MCF 10A (cell line): ENCODE results near the gene GPS1. TPM values are rescaled to one million over a fixed set of nuclear protein-coding genes. Genes with fewer than 3 reads are reported as not detected.

ENCODE experiments used
- BruUV-seq: library from RNA; stranded (reverse); fragments of 400-500 nt; replicated peaks from 2 replicates; lab custom pipeline; 2021; lab: Mats Ljungman, UMichigan
- CTCF ChIA-PET: fragments of 300-600 bp; sonication (Branson Sonifier 250); formaldehyde crosslinking; extraction: SDS; loops from one replicate; lab custom pipeline; 2021; ENCODE audit warnings: antibody characterized with exemption, inconsistent platforms; lab: Yijun Ruan, JAX
- POLR2A ChIA-PET: fragments of 300-600, 350-650 bp; sonication (Branson Sonifier 250); formaldehyde crosslinking; extraction: SDS; loops from one replicate; lab custom pipeline; 2020; ENCODE audit warnings: antibody characterized with exemption, inconsistent platforms; lab: Yijun Ruan, JAX
- DNase-seq: peaks from one replicate; pipeline ENCODE4 v3.0.0-alpha.2; 2018; ENCODE audit not compliant: unreplicated experiment
- H3K27ac Mint-ChIP-seq: one replicate; pipeline ENCODE4 v1.8.0; 2022; ENCODE audit warnings: mild to moderate bottlenecking, low read depth, mixed read lengths; ENCODE audit not compliant: unreplicated experiment
- H3K27me3 Mint-ChIP-seq: one replicate; pipeline ENCODE4 v1.8.0; 2022; ENCODE audit warnings: mixed read lengths; ENCODE audit not compliant: insufficient read depth, unreplicated experiment
- H3K36me3 Mint-ChIP-seq: one replicate; pipeline ENCODE4 v1.8.0; 2022; ENCODE audit warnings: mild to moderate bottlenecking, moderate library complexity, mixed read lengths; ENCODE audit not compliant: insufficient read depth, unreplicated experiment
- H3K4me1 Mint-ChIP-seq: one replicate; pipeline ENCODE4 v1.8.0; 2022; ENCODE audit warnings: mixed read lengths; ENCODE audit not compliant: insufficient read depth, unreplicated experiment
- H3K4me3 Mint-ChIP-seq: one replicate; pipeline ENCODE4 v1.8.0; 2022; ENCODE audit warnings: mild to moderate bottlenecking, moderate library complexity, mixed read lengths; ENCODE audit not compliant: unreplicated experiment
- H3K9me3 Mint-ChIP-seq: one replicate; pipeline ENCODE4 v1.8.0; 2022; ENCODE audit warnings: mixed read lengths; ENCODE audit not compliant: unreplicated experiment
- intact Hi-C: fragments of 100-400 bp; cut with micrococcal nuclease; formaldehyde crosslinking; loops from 2 replicates; pipeline ENCODE4 v1.14.1; 2022
- total RNA-seq: library from RNA; stranded (reverse); gene quantifications from 2 replicates; pipeline ENCODE4 v1.2.3, GENCODE V29; 2022
- TF ChIP-seq, protein P1 (sequence below): fragments of 200-600 bp; IDR thresholded peaks from one replicate; pipeline ENCODE4 v1.8.0; 2022; ENCODE audit warnings: antibody characterized with exemption, mild to moderate bottlenecking; ENCODE audit not compliant: unreplicated experiment

Gene GPS1
- total RNA-seq, 1 experiment from 2014 or later = 100 TPM

GRCh38 chr17:82098169-82098938 is 46.7 kb downstream of the GPS1 start, which contains the start of gene FASN:
TSS of gene FASN (minus strand) at chr17:82098236. CDS start at chr17:82096445, 1,791 bp downstream.
- peak; percentile 94 for DNase-seq
- H3K27ac Mint-ChIP-seq = peak within 1 kb of the TSS; percentile 66
- intact Hi-C loops = loop anchor here (10.0 kb wide), 1 partner anchor 64 kb away; the partner anchor contains the start of genes DCXR and RAC3
- H3K27me3 Mint-ChIP-seq = no peaks in the 10 kb centered on the region
- H3K4me1 Mint-ChIP-seq = no peaks in the 10 kb centered on the region
- H3K9me3 Mint-ChIP-seq = no peaks in the 10 kb centered on the region
- ChIA-PET POLR2A (interaction anchor here (0.6 to 2.9 kb wide), 34 partner anchors 8 to 270 kb away, joined by 3 to 39 read pairs (median 4); partner anchors contain the start of genes CENPX, DUS1L, LRRC45 and MAFG), CTCF (no interaction called here)
- BruUV-seq = no TSS peak
- peak within 1 kb of the TSS; percentile 75 for H3K4me3 Mint-ChIP-seq
- peaks cover 42% of the 10 kb centered on the region for H3K36me3 Mint-ChIP-seq
- TF ChIP-seq, protein P1, sequence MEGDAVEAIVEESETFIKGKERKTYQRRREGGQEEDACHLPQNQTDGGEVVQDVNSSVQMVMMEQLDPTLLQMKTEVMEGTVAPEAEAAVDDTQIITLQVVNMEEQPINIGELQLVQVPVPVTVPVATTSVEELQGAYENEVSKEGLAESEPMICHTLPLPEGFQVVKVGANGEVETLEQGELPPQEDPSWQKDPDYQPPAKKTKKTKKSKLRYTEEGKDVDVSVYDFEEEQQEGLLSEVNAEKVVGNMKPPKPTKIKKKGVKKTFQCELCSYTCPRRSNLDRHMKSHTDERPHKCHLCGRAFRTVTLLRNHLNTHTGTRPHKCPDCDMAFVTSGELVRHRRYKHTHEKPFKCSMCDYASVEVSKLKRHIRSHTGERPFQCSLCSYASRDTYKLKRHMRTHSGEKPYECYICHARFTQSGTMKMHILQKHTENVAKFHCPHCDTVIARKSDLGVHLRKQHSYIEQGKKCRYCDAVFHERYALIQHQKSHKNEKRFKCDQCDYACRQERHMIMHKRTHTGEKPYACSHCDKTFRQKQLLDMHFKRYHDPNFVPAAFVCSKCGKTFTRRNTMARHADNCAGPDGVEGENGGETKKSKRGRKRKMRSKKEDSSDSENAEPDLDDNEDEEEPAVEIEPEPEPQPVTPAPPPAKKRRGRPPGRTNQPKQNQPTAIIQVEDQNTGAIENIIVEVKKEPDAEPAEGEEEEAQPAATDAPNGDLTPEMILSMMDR = peak; percentile 32

DNA sequence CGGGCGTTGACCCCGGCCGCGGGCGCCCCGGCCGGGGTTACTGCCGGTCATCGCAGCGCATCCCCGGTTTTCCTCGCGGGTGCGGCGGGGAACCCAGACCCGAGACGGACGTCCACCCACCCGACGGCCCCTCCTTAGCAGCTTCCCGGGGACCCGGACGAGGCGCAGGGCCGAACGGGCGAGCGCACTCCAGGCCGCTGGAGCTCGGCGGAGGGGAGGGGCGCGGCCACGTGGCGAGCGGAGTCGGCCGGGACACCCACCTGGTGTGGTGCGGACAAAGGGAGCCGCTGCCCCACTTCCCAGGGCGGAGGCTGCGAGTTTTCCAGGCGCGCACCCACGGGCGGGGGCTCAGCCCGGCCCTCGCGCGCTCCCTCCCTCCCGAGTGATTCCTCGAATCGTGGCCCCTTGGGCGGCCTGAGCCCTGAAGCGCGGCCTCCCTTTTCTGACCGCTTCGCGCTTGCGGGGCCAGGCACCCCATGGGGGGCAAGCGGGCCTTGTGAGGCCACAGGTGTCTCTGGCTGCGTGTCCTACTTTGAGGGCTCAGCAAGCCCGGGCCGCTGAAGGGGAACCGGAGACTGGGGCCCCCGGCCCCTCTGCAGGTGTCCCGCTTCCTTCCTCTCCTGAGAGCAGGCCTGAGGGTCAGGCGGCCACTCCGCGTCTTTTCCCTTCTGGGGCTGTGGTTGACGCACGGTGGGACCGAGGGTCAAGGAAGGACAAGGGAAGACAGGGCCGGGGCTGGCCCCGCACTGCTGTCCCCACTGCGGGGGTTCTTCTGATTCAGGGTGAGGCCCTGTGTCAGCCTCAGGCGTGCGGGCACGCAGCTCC is 47.5 kb downstream of the GPS1 start:
- TSS peak; percentile 60 for BruUV-seq
- Mint-ChIP-seq H3K4me1 (peaks cover 3% of the 10 kb centered on the region), H3K4me3 (peak overlapping the region; percentile 61), H3K27ac (peak overlapping the region; percentile 66), H3K27me3 (no peaks in the 10 kb centered on the region), H3K9me3 (no peaks in the 10 kb centered on the region), H3K36me3 (peaks cover 37% of the 10 kb centered on the region)
- ChIA-PET CTCF (no interaction called here), POLR2A (interaction anchor here (0.6 to 2.9 kb wide), 33 partner anchors 7 to 271 kb away, joined by 3 to 39 read pairs (median 4); partner anchors contain the start of genes CENPX, DUS1L, LRRC45 and MAFG)
- TF ChIP-seq, protein P1 = no peak
- no peak for DNase-seq
- intact Hi-C loops = loop anchor here (10.0 kb wide), 1 partner anchor 64 kb away; the partner anchor contains the start of genes DCXR and RAC3

DNA sequence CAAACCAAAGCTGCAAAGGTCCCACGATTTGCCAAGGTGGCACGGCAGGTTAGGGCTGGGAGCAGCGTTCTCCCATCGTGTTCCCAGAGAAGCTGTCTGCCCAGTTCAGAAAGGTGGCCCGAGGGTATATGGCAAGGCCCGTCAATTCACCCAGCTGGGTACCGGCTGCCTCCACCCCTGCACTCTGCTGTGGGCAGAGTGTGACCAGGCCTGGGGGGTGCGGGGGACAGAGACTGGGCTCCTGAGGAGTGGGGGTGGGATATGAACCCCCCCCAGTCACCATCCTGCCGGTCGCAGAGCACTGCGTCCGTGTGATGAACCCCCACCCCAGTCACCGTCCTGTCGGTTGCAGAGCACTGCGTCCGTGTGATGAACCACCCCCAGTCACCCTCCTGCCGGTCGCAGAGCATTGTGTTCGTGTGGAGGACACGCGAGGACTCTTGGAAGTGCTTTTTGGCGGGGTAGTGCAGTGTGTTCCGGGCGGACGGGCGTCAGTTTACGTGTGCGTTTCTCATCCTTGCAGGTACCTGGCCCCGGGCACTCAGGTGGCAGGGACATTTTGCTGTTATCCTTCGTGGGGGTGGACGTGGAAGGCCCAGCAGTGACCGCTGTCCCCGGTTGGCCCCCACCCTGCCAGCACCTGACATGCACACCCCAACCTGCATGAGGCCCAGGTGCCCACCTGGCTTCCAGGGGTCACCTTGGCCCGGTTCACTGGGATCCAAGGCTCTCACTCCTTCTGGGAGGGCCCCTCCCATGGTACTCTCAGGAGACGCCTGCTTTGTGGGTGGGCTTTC is 49.0 kb downstream of the GPS1 start:
- Mint-ChIP-seq H3K9me3 (no peaks in the 10 kb centered on the region), H3K27ac (no peak overlapping the region), H3K4me3 (no peak overlapping the region), H3K36me3 (peaks cover 28% of the 10 kb centered on the region), H3K4me1 (peaks cover 6% of the 10 kb centered on the region), H3K27me3 (no peaks in the 10 kb centered on the region)
- ChIA-PET CTCF (no interaction called here), POLR2A (interaction anchor here (0.9 to 2.9 kb wide), 2 partner anchors 9 to 34 kb away, joined by 3 to 19 read pairs; no protein-coding TSS in a partner anchor)
- DNase-seq = no peak
- TF ChIP-seq, protein P1 = no peak
- BruUV-seq = no TSS peak
- intact Hi-C loops = no loop called here
